A549 (cell line): ENCODE data around the gene RASGRF1. TPM values are rescaled to one million over a fixed set of nuclear protein-coding genes. Genes with fewer than 3 reads are reported as not detected.

Experiments
- ATAC-seq, 2 experiments: fragments of 200-7000 bp in 1 of 2; fragments of >200 bp in 1 of 2; cut with Nextera tagmentation in 1 of 2; cut with Tn5 transposase in 1 of 2; 3 replicates each; pipeline versions ENCODE4 v1.8.0 to v1.9.1; 2018 to 2020; ENCODE audit warnings: mild to moderate bottlenecking in 1 of 2, moderate library complexity in 1 of 2
- CTCF ChIA-PET: fragments of 300-600 bp; sonication (Branson Sonifier 250); formaldehyde crosslinking; extraction: SDS; loops from one replicate; lab custom pipeline; 2021; ENCODE audit warnings: antibody characterized with exemption, inconsistent platforms; lab: Yijun Ruan, JAX
- POLR2A ChIA-PET: fragments of 350-600 bp; formaldehyde crosslinking; extraction: SDS; loops from one replicate; lab custom pipeline; 2021; ENCODE audit warnings: antibody characterized with exemption, inconsistent platforms; lab: Yijun Ruan, JAX
- DNase-seq, 2 experiments: peaks; one replicate each; pipeline versions ENCODE4 v3.0.0 to v3.0.0-alpha.2; 2011 to 2016; ENCODE audit warnings: low read depth in 1 of 2, low spot score in 1 of 2
- FAIRE-seq: peaks from 2 replicates; lab custom pipeline; 2011; peaks lifted over from hg19 to GRCh38; lab: Jason Lieb, UNC
- H3K27ac ChIP-seq, 2 experiments: fragments of >200 bp; sonication (Bioruptor Twin); formaldehyde crosslinking; 3 replicates each; pipeline ENCODE4 v1.5.1; 2016 to 2017
- H3K4me1 ChIP-seq: fragments of >200 bp; sonication (Bioruptor Twin); formaldehyde crosslinking; 3 replicates; pipeline ENCODE4 v1.6.1; 2016
- H3K4me2 ChIP-seq: fragments of >200 bp; sonication (Bioruptor Twin); formaldehyde crosslinking; 3 replicates; pipeline ENCODE4 v1.6.1; 2016
- H3K4me3 ChIP-seq: fragments of >200 bp; sonication (Bioruptor Twin); formaldehyde crosslinking; 3 replicates; pipeline ENCODE4 v1.5.1; 2016
- H3K9me3 ChIP-seq: fragments of >200 bp; sonication (Bioruptor Twin); formaldehyde crosslinking; 3 replicates; pipeline ENCODE4 v1.6.1; 2016
- BHLHE40 ChIP-seq: IDR thresholded peaks from 2 replicates; pipeline ENCODE4 v1.6.1; 2012; ENCODE audit warnings: low read depth, low read length, inconsistent platforms
- CEBPB ChIP-seq, 2 experiments: fragments of >200 bp in 1 of 2; sonication (Bioruptor Twin) in 1 of 2; formaldehyde crosslinking in 1 of 2; IDR thresholded peaks; 2 replicates each; pipeline ENCODE4 v1.6.1; 2012 to 2016
- CHD2 ChIP-seq: fragments of 150-350 bp; IDR thresholded peaks from 2 replicates; pipeline ENCODE4 v1.6.1; 2014; ENCODE audit warnings: low read length; ENCODE audit not compliant: partially characterized antibody
- EHMT2 ChIP-seq: fragments of 200-600 bp; sonication (generic); IDR thresholded peaks from 2 replicates; pipeline ENCODE4 v1.6.1; 2016; ENCODE audit warnings: antibody characterized with exemption, low read depth, mild to moderate bottlenecking, moderate library complexity
- FOSL2 ChIP-seq, 2 experiments: fragments of 450-650 bp in 1 of 2; fragments of >200 bp in 1 of 2; sonication (Bioruptor Twin) in 1 of 2; formaldehyde crosslinking; IDR thresholded peaks; 2 replicates each; pipeline versions ENCODE4 v1.5.0 to v1.6.1; 2016 to 2020; ENCODE audit warnings: mild to moderate bottlenecking in 1 of 2, moderate library complexity in 1 of 2
- HDAC2 ChIP-seq: fragments of 200-600 bp; sonication (generic); IDR thresholded peaks from 2 replicates; pipeline ENCODE4 v1.6.1; 2016
- HES2 ChIP-seq: fragments of >200 bp; sonication (Bioruptor Twin); formaldehyde crosslinking; IDR thresholded peaks from 2 replicates; pipeline ENCODE4 v1.6.1; 2016
- HOXA7 ChIP-seq: fragments of 250-450 bp; sonication (Bioruptor Pico); IDR thresholded peaks from 2 replicates; pipeline ENCODE4 v1.5.0; 2020; ENCODE audit warnings: mild to moderate bottlenecking, moderate library complexity
- HOXB13 ChIP-seq: fragments of 250-450 bp; sonication (Bioruptor Pico); IDR thresholded peaks from 2 replicates; pipeline ENCODE4 v1.5.0; 2020; ENCODE audit warnings: low read depth, mild to moderate bottlenecking, moderate library complexity
- HOXB5 ChIP-seq: fragments of 250-450 bp; sonication (Bioruptor Pico); IDR thresholded peaks from 2 replicates; pipeline ENCODE4 v1.5.0; 2020; ENCODE audit warnings: mild to moderate bottlenecking, moderate library complexity
- KDM1A ChIP-seq: fragments of 200-600 bp; sonication (generic); IDR thresholded peaks from 2 replicates; pipeline ENCODE4 v1.6.1; 2016; ENCODE audit warnings: low read depth, mild to moderate bottlenecking
- MAFK ChIP-seq: fragments of 450-650 bp; IDR thresholded peaks from 2 replicates; pipeline ENCODE4 v1.6.1; 2014; ENCODE audit not compliant: partially characterized antibody
- MAX ChIP-seq: IDR thresholded peaks from 2 replicates; pipeline ENCODE4 v1.6.1; 2012
- MAZ ChIP-seq: fragments of 150-350 bp; IDR thresholded peaks from 2 replicates; pipeline ENCODE4 v1.6.1; 2014; ENCODE audit warnings: antibody characterized with exemption, low read depth, low read length, borderline replicate concordance
- MYC ChIP-seq: IDR thresholded peaks from 2 replicates; pipeline ENCODE4 v1.6.1; 2012; ENCODE audit warnings: mild to moderate bottlenecking, inconsistent platforms, low read length, improper control_type of control experiment, borderline replicate concordance
- NR3C1 ChIP-seq: fragments of >200 bp; sonication (Bioruptor Twin); formaldehyde crosslinking; IDR thresholded peaks from 3 replicates; pipeline ENCODE4 v1.6.1; 2017
- PHF8 ChIP-seq: fragments of 200-600 bp; sonication (generic); IDR thresholded peaks from 2 replicates; pipeline ENCODE4 v1.6.1; 2016; ENCODE audit warnings: low read depth, mild to moderate bottlenecking, antibody characterized with exemption, moderate library complexity, borderline replicate concordance
- SMC3 ChIP-seq: fragments of >200 bp; sonication (Bioruptor Twin); formaldehyde crosslinking; IDR thresholded peaks from 3 replicates; pipeline ENCODE4 v1.6.1; 2018; ENCODE audit warnings: inconsistent platforms
- SREBF2 ChIP-seq: fragments of 450-650 bp; IDR thresholded peaks from 2 replicates; pipeline ENCODE4 v1.6.1; 2014; ENCODE audit warnings: mild to moderate bottlenecking, moderate library complexity
- USF2 ChIP-seq: fragments of 450-650 bp; IDR thresholded peaks from 2 replicates; pipeline ENCODE4 v1.6.1; 2014; ENCODE audit warnings: antibody characterized with exemption
- ZC3H11A ChIP-seq: fragments of 450-650 bp; IDR thresholded peaks from 2 replicates; pipeline ENCODE4 v1.6.1; 2014; ENCODE audit warnings: antibody characterized with exemption, mild to moderate bottlenecking
- ZNF302 ChIP-seq: fragments of 250-450 bp; sonication (Bioruptor Pico); IDR thresholded peaks from 2 replicates; pipeline ENCODE4 v1.9.0; 2021; ENCODE audit warnings: inconsistent platforms, mild to moderate bottlenecking, moderate library complexity
- WGBS: methylation state at CpG from one replicate; pipeline ENCODE4 v1.1.6; 2017; ENCODE audit errors: missing lambda C conversion rate; 5-methylcytosine and 5-hydroxymethylcytosine counted together
- polyA plus RNA-seq, 4 experiments: library from polyadenylated mRNA; depleted of rRNA in 3 of 4; stranded (reverse); fragments of >200 nt; fragmentation: RNase III in 1 of 4; extraction: RNeasy Plus Mini Kit Qiagen cat#74134 plus additional on column Dnase treatment in 1 of 4; gene quantifications; 2 replicates in 3 of 4; 3 replicates in 1 of 4; pipeline ENCODE4 v1.2.3, GENCODE V29; 2011 to 2017
- TF ChIP-seq, protein P1 (sequence below): fragments of 150-350 bp; IDR thresholded peaks from 2 replicates; pipeline ENCODE4 v1.6.1; 2014; ENCODE audit warnings: low read depth, mild to moderate bottlenecking, low read length
- TF ChIP-seq, protein P2 (sequence below): IDR thresholded peaks from 2 replicates; pipeline ENCODE4 v1.6.1; 2012
- TF ChIP-seq, protein P3 (sequence below): fragments of 250-450 bp; sonication (Bioruptor Pico); IDR thresholded peaks from 2 replicates; pipeline ENCODE4 v1.5.0; 2020; ENCODE audit warnings: low read depth, mild to moderate bottlenecking, moderate library complexity
- TF ChIP-seq, protein P4 (sequence below): fragments of 200-600 bp; sonication (generic); IDR thresholded peaks from 2 replicates; pipeline ENCODE4 v1.6.1; 2016; ENCODE audit warnings: antibody characterized with exemption, mild to moderate bottlenecking, moderate library complexity

Gene RASGRF1
- polyA plus RNA-seq, 2 of the 4 experiments (the other 2 are of a cell fraction), result 0.13 to 0.21 TPM

DNA sequence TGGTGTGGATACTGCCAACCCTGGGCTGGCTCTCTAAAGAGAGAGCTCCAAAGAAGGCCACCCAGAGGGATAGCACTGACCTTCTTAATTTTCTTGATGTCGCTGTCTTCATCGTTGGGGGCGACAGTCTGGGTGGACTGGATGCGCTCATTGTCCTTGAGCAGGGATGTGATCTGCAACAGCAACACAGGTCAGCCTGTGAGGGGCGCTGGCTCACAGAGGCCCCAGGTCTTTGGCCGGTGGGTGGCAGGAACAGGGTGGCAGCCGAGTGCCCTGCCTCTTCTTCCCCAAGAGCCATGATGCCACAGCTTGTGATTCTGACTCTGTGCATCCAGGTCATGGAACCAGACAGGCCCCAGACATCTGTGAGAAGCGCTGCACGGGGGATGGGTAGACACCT, 41.2 kb downstream of the RASGRF1 start:
- DNase-seq, result no peak
- TF ChIP-seq ZC3H11A, result no peak
- TF ChIP-seq KDM1A, result no peak
- no peak for TF ChIP-seq MAFK
- TF ChIP-seq, protein P1, sequence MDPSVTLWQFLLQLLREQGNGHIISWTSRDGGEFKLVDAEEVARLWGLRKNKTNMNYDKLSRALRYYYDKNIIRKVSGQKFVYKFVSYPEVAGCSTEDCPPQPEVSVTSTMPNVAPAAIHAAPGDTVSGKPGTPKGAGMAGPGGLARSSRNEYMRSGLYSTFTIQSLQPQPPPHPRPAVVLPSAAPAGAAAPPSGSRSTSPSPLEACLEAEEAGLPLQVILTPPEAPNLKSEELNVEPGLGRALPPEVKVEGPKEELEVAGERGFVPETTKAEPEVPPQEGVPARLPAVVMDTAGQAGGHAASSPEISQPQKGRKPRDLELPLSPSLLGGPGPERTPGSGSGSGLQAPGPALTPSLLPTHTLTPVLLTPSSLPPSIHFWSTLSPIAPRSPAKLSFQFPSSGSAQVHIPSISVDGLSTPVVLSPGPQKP, result no peak
- TF ChIP-seq USF2, result no peak
- TF ChIP-seq HES2, result no peak
- no peak for TF ChIP-seq FOSL2 (IDR thresholded peaks at IDR 0.05)
- no peak for TF ChIP-seq FOSL2 (CRISPR knock-in tag; IDR thresholded peaks at IDR 0.05)
- no peak for TF ChIP-seq HOXB5
- TF ChIP-seq EHMT2, result no peak
- no peak for TF ChIP-seq ZNF302 (CRISPR knock-in tag)
- TF ChIP-seq MYC, result no peak
- no peak for TF ChIP-seq SMC3
- TF ChIP-seq, protein P2, sequence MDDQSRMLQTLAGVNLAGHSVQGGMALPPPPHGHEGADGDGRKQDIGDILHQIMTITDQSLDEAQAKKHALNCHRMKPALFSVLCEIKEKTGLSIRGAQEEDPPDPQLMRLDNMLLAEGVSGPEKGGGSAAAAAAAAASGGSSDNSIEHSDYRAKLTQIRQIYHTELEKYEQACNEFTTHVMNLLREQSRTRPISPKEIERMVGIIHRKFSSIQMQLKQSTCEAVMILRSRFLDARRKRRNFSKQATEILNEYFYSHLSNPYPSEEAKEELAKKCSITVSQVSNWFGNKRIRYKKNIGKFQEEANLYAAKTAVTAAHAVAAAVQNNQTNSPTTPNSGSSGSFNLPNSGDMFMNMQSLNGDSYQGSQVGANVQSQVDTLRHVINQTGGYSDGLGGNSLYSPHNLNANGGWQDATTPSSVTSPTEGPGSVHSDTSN, result no peak
- TF ChIP-seq HOXA7 (CRISPR knock-in tag), result no peak
- TF ChIP-seq HOXB13 (CRISPR knock-in tag), result no peak
- TF ChIP-seq, all 56 proteins: peak for 0
- CTCF ChIA-PET, result interaction anchor here (0.5 to 4.0 kb wide), 4 partner anchors 10 to 749 kb away, joined by 3 to 22 read pairs (median 3); no protein-coding TSS in a partner anchor
- H3K9me3 ChIP-seq, result no peaks in the 10 kb centered on the region
- WGBS, result 47% methylated on average over 9 of the region's 9 CpGs
- H3K4me1 ChIP-seq, result no peaks in the 10 kb centered on the region
- H3K4me3 ChIP-seq, result no peak overlapping the region
- FAIRE-seq (no peak), ATAC-seq (no peak)
- no peak overlapping the region for H3K27ac ChIP-seq
- POLR2A ChIA-PET, result no interaction called here
- H3K4me2 ChIP-seq, result no peak overlapping the region

DNA sequence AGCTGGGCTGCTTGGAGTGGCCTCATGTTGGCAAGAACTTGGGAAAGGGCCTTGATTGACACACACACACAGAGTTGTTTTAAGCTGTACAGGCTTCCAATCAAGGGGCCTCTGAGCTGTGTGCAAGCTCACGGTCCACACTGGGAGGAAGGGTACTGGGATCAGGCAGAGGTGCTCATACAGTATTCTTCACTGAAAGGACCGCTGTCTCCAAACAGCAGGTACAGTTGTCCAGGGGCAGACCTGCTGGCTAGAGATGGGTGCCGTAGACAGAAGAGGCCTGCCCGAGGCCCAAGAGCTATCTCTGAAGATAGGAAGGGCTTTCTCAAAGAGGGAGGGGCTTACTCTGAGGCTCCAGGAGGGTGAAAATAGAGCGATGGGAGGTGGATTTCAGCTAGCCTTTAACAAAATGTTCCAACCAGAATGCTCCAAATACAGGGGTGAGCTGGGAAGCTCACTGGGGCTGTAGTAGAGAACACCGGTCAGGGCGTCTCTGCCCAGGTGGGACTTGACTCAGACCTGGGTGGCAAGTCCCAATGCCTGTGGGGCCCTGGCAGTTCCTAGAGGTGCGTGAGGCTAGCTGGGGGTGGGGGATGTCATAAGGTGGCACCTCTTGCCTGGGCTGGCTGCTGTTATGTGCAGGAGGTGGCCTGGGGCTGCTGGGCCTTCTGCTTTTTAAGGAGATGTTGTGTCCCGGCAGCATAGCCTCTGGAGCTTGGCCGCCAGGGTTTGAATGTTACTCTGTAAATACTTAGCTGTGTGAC, 42.7 kb downstream of the RASGRF1 start:
- ATAC-seq (no peak), DNase-seq (no peak), FAIRE-seq (no peak)
- H3K9me3 ChIP-seq, result peaks cover 10% of the 10 kb centered on the region
- no peak overlapping the region for H3K4me3 ChIP-seq
- no peak overlapping the region for H3K27ac ChIP-seq
- ChIA-PET POLR2A (no interaction called here), CTCF (interaction anchor here (0.9 to 4.0 kb wide), 9 partner anchors 9 to 236 kb away, joined by 3 to 22 read pairs (median 3); partner anchors contain the start of gene ADAMTS7)
- TF ChIP-seq HOXB5 (no peak), CEBPB (IDR thresholded peaks at IDR 0.05) (no peak), ZC3H11A (no peak), PHF8 (no peak), MYC (no peak), BHLHE40 (no peak), SMC3 (no peak), NR3C1 (no peak), CHD2 (no peak), HDAC2 (no peak), MAX (no peak), MAZ (no peak), SREBF2 (no peak), FOSL2 (IDR thresholded peaks at IDR 0.05) (no peak), FOSL2 (CRISPR knock-in tag; IDR thresholded peaks at IDR 0.05) (no peak), USF2 (no peak)
- TF ChIP-seq, protein P3, sequence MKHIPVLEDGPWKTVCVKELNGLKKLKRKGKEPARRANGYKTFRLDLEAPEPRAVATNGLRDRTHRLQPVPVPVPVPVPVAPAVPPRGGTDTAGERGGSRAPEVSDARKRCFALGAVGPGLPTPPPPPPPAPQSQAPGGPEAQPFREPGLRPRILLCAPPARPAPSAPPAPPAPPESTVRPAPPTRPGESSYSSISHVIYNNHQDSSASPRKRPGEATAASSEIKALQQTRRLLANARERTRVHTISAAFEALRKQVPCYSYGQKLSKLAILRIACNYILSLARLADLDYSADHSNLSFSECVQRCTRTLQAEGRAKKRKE, result no peak
- TF ChIP-seq, protein P4, sequence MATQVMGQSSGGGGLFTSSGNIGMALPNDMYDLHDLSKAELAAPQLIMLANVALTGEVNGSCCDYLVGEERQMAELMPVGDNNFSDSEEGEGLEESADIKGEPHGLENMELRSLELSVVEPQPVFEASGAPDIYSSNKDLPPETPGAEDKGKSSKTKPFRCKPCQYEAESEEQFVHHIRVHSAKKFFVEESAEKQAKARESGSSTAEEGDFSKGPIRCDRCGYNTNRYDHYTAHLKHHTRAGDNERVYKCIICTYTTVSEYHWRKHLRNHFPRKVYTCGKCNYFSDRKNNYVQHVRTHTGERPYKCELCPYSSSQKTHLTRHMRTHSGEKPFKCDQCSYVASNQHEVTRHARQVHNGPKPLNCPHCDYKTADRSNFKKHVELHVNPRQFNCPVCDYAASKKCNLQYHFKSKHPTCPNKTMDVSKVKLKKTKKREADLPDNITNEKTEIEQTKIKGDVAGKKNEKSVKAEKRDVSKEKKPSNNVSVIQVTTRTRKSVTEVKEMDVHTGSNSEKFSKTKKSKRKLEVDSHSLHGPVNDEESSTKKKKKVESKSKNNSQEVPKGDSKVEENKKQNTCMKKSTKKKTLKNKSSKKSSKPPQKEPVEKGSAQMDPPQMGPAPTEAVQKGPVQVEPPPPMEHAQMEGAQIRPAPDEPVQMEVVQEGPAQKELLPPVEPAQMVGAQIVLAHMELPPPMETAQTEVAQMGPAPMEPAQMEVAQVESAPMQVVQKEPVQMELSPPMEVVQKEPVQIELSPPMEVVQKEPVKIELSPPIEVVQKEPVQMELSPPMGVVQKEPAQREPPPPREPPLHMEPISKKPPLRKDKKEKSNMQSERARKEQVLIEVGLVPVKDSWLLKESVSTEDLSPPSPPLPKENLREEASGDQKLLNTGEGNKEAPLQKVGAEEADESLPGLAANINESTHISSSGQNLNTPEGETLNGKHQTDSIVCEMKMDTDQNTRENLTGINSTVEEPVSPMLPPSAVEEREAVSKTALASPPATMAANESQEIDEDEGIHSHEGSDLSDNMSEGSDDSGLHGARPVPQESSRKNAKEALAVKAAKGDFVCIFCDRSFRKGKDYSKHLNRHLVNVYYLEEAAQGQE, result no peak
- 64% methylated on average over 10 of the region's 10 CpGs for WGBS
- no peak overlapping the region for H3K4me2 ChIP-seq
- no peaks in the 10 kb centered on the region for H3K4me1 ChIP-seq
